ENCODE measurements around the gene IGF2. TPM values are rescaled to one million over a fixed set of nuclear protein-coding genes. Genes with fewer than 3 reads are reported as not detected.

Gene IGF2
- total and polyA plus RNA-seq, 10 of the 15 experiments (the other 5 are each of a cell fraction or from before 2014, with no cell fraction given), result 0.41 TPM; not detected in 9

- H3K79me2 ChIP-seq (ENCODE audit: control insufficient read depth, insufficient read depth, low read length), result no peaks in the 10 kb centered on the region
- no peak overlapping the region for H3K4me3 ChIP-seq
- H3K27me3 ChIP-seq (replicated peaks in 1 of 2; ENCODE audit: control insufficient read depth in 2 of 2, insufficient read depth in 2 of 2, low read length in 1 of 2), result peaks cover 2 to 5% of the 10 kb centered on the region in 2 experiments; a peak in 3 of 4 replicates
- H3K36me3 ChIP-seq (ENCODE audit: control insufficient read depth in 2 of 2, insufficient read depth in 2 of 2, low read length in 1 of 2), result no peaks in the 10 kb centered on the region
- H4K20me1 ChIP-seq (ENCODE audit: control insufficient read depth, insufficient read depth), result no peaks in the 10 kb centered on the region
- DNase-seq (ENCODE audit: low read depth, low spot score) (no peak), FAIRE-seq (no peak), ATAC-seq (no peak)
- no peak overlapping the region for H3K27ac ChIP-seq (ENCODE audit: control insufficient read depth, insufficient read depth)
- WGBS (ENCODE audit: insufficient coverage, insufficient replicate concordance, low lambda C conversion rate, missing lambda C conversion rate), result 22% methylated on average over 23 of the region's 24 CpGs
- BruUV-seq (replicated peaks), result no TSS peak
- in situ Hi-C loops (cut with MboI) (no loop called here), intact Hi-C loops (cut with micrococcal nuclease; ENCODE audit: unreplicated experiment) (no loop called here)
- ChIA-PET SMC1A (ENCODE audit: uncharacterized antibody, unreplicated experiment) (no interaction called here), RAD21 (ENCODE audit: unreplicated experiment) (no interaction called here), POLR2A (no interaction called here), CTCF (interaction anchor here (0.5 kb wide), 1 partner anchor 161 kb away, joined by 3 read pairs; no protein-coding TSS in a partner anchor)
- no peak overlapping the region for H3K9ac ChIP-seq (ENCODE audit: control insufficient read depth, insufficient read depth, low read length)
- no peak overlapping the region for H2AFZ ChIP-seq (ENCODE audit: control insufficient read depth, low read depth, low read length)
- H3K4me2 ChIP-seq (ENCODE audit: control insufficient read depth, insufficient read depth), result no peak overlapping the region
- no peaks in the 10 kb centered on the region for H3K4me1 ChIP-seq (ENCODE audit: control insufficient read depth, insufficient read depth, low read length)
- no peaks in the 10 kb centered on the region for H3K9me3 ChIP-seq (replicated peaks; ENCODE audit: control insufficient read depth, insufficient read depth, low read length)
- TF ChIP-seq, protein P1, sequence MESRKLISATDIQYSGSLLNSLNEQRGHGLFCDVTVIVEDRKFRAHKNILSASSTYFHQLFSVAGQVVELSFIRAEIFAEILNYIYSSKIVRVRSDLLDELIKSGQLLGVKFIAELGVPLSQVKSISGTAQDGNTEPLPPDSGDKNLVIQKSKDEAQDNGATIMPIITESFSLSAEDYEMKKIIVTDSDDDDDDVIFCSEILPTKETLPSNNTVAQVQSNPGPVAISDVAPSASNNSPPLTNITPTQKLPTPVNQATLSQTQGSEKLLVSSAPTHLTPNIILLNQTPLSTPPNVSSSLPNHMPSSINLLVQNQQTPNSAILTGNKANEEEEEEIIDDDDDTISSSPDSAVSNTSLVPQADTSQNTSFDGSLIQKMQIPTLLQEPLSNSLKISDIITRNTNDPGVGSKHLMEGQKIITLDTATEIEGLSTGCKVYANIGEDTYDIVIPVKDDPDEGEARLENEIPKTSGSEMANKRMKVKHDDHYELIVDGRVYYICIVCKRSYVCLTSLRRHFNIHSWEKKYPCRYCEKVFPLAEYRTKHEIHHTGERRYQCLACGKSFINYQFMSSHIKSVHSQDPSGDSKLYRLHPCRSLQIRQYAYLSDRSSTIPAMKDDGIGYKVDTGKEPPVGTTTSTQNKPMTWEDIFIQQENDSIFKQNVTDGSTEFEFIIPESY (IDR thresholded peaks at IDR 0.05), result no peak
- TF ChIP-seq TCF12 (IDR thresholded peaks at IDR 0.05; ENCODE audit: low read depth, low read length) (no peak), MTA3 (IDR thresholded peaks at IDR 0.05; ENCODE audit: borderline replicate concordance, low read length) (no peak), RBBP5 (conservative IDR thresholded peaks at IDR 0.05) (no peak), YBX1 (IDR thresholded peaks at IDR 0.05) (no peak), SMC3 (IDR thresholded peaks at IDR 0.05; ENCODE audit: borderline replicate concordance, low read length) (no peak), NR2C1 (IDR thresholded peaks at IDR 0.05) (no peak), FOS (IDR thresholded peaks at IDR 0.05; ENCODE audit: borderline replicate concordance, extremely low read depth, insufficient read length) (no peak), GATAD2B (conservative IDR thresholded peaks at IDR 0.05; ENCODE audit: low read depth) (no peak), NFXL1 (IDR thresholded peaks at IDR 0.05; ENCODE audit: borderline replicate concordance) (no peak), DPF2 (IDR thresholded peaks at IDR 0.05) (no peak), CBX5 (IDR thresholded peaks at IDR 0.05; ENCODE audit: low read depth) (no peak), SIN3A (IDR thresholded peaks at IDR 0.05; ENCODE audit: low read depth, low read length) (no peak)
- TF ChIP-seq, protein P2, sequence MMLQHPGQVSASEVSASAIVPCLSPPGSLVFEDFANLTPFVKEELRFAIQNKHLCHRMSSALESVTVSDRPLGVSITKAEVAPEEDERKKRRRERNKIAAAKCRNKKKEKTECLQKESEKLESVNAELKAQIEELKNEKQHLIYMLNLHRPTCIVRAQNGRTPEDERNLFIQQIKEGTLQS (IDR thresholded peaks at IDR 0.05; ENCODE audit: borderline replicate concordance, extremely low read depth, low read depth, low read length), result no peak
- TF ChIP-seq, protein P3, sequence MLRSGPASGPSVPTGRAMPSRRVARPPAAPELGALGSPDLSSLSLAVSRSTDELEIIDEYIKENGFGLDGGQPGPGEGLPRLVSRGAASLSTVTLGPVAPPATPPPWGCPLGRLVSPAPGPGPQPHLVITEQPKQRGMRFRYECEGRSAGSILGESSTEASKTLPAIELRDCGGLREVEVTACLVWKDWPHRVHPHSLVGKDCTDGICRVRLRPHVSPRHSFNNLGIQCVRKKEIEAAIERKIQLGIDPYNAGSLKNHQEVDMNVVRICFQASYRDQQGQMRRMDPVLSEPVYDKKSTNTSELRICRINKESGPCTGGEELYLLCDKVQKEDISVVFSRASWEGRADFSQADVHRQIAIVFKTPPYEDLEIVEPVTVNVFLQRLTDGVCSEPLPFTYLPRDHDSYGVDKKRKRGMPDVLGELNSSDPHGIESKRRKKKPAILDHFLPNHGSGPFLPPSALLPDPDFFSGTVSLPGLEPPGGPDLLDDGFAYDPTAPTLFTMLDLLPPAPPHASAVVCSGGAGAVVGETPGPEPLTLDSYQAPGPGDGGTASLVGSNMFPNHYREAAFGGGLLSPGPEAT (IDR thresholded peaks at IDR 0.05; ENCODE audit: low read depth), result no peak
- TF ChIP-seq, protein P4, sequence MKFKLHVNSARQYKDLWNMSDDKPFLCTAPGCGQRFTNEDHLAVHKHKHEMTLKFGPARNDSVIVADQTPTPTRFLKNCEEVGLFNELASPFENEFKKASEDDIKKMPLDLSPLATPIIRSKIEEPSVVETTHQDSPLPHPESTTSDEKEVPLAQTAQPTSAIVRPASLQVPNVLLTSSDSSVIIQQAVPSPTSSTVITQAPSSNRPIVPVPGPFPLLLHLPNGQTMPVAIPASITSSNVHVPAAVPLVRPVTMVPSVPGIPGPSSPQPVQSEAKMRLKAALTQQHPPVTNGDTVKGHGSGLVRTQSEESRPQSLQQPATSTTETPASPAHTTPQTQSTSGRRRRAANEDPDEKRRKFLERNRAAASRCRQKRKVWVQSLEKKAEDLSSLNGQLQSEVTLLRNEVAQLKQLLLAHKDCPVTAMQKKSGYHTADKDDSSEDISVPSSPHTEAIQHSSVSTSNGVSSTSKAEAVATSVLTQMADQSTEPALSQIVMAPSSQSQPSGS (IDR thresholded peaks at IDR 0.05; ENCODE audit: low read length), result no peak
- TF ChIP-seq, protein P5, sequence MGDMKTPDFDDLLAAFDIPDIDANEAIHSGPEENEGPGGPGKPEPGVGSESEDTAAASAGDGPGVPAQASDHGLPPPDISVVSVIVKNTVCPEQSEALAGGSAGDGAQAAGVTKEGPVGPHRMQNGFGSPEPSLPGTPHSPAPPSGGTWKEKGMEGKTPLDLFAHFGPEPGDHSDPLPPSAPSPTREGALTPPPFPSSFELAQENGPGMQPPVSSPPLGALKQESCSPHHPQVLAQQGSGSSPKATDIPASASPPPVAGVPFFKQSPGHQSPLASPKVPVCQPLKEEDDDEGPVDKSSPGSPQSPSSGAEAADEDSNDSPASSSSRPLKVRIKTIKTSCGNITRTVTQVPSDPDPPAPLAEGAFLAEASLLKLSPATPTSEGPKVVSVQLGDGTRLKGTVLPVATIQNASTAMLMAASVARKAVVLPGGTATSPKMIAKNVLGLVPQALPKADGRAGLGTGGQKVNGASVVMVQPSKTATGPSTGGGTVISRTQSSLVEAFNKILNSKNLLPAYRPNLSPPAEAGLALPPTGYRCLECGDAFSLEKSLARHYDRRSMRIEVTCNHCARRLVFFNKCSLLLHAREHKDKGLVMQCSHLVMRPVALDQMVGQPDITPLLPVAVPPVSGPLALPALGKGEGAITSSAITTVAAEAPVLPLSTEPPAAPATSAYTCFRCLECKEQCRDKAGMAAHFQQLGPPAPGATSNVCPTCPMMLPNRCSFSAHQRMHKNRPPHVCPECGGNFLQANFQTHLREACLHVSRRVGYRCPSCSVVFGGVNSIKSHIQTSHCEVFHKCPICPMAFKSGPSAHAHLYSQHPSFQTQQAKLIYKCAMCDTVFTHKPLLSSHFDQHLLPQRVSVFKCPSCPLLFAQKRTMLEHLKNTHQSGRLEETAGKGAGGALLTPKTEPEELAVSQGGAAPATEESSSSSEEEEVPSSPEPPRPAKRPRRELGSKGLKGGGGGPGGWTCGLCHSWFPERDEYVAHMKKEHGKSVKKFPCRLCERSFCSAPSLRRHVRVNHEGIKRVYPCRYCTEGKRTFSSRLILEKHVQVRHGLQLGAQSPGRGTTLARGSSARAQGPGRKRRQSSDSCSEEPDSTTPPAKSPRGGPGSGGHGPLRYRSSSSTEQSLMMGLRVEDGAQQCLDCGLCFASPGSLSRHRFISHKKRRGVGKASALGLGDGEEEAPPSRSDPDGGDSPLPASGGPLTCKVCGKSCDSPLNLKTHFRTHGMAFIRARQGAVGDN (IDR thresholded peaks at IDR 0.05), result no peak
Measured at GRCh38 chr11:2132874-2133240, 6.3 kb downstream of the IGF2 start.

Measured in GM12878 (cell line).